Prostate gland (tissue), 2 donors: ENCODE data around the gene MEAK7.

Experiments
- CTCF ChIP-seq, 4 experiments: fragments of 200-600 bp in 2 of 4; fragments of 450-650 bp in 2 of 4; sonication (generic) in 2 of 4; IDR thresholded peaks; 1 replicate in 3 of 4; 2 replicates in 1 of 4; pipeline ENCODE4 v1.5.1; 2016 to 2019; ENCODE audit warnings: antibody characterized with exemption in 4 of 4, mild to moderate bottlenecking in 2 of 4, moderate library complexity in 2 of 4
- POLR2AphosphoS5 ChIP-seq: sonication (generic); formaldehyde crosslinking; IDR thresholded peaks from one replicate; pipeline ENCODE4 v1.6.1; 2017; ENCODE audit warnings: antibody characterized with exemption

DNA sequence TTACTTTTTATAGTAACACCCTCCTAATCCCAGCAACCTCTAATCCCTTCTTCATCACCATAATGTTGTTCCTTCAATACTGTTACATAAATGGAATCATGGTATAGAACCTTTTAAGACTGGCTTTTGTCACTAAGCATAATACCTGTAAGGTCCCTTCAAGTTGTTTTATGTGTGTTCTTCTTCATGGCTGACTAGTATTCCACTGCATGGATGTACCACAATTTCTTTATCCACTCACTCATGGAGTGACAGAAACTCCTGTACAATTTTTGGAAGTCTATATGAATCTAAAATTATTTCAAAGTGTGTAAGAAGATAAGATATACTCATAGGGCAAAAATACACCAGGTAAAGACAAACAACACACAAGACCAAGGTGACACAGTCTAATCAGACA lies 36.8 kb downstream of the MEAK7 start:
- TF ChIP-seq CTCF (IDR thresholded peaks at IDR 0.05) (no peak), POLR2AphosphoS5 (no peak)
